GM04504 (cell line): Measurements from ENCODE around the gene C5orf63.
"Not testable (repeated sequence)": the region's sequence is repeated elsewhere in the genome, so short reads cannot be mapped to it uniquely, and the experiment has no call there.

ENCODE experiments used
- DNase-seq: peaks from one replicate; pipeline ENCODE4 v3.0.0-alpha.2; 2012; ENCODE audit warnings: low read depth

Gene C5orf63

GRCh38 chr5:127074466-127074865 lies 1.2 kb upstream of the C5orf63 start:
- DNase-seq, result no peak

- no peak for DNase-seq
Measured at GRCh38 chr5:127070243-127070642, 3.1 kb downstream of the C5orf63 start.

GRCh38 chr5:127068493-127069214 lies 4.6 kb downstream of the C5orf63 start:
- no peak for DNase-seq

GRCh38 chr5:127066721-127067120 lies 6.6 kb downstream of the C5orf63 start:
- DNase-seq, result no peak

GRCh38 chr5:127064253-127064840 lies 9.0 kb downstream of the C5orf63 start:
- no peak for DNase-seq

GRCh38 chr5:127063257-127063913 lies 9.9 kb downstream of the C5orf63 start:
- no peak for DNase-seq

GRCh38 chr5:127061956-127062355 lies 11.3 kb downstream of the C5orf63 start:
- DNase-seq, result no peak

- no peak for DNase-seq
Measured at GRCh38 chr5:127061537-127061936, 11.8 kb downstream of the C5orf63 start.

- DNase-seq, result no peak
Measured at GRCh38 chr5:127060470-127060985, 12.8 kb downstream of the C5orf63 start.

- no peak for DNase-seq
Measured at GRCh38 chr5:127056896-127057295, 16.4 kb downstream of the C5orf63 start.

GRCh38 chr5:127055880-127056653 lies 17.2 kb downstream of the C5orf63 start:
- no peak for DNase-seq

- DNase-seq, result not testable (repeated sequence)
Measured at GRCh38 chr5:127053551-127053950, 19.8 kb downstream of the C5orf63 start.

- no peak for DNase-seq
Measured at GRCh38 chr5:127053049-127053448, 20.3 kb downstream of the C5orf63 start.

- no peak for DNase-seq
Measured at GRCh38 chr5:127051591-127051990, 21.7 kb downstream of the C5orf63 start.

GRCh38 chr5:127046343-127047072 lies 26.8 kb downstream of the C5orf63 start:
- no peak for DNase-seq

GRCh38 chr5:127042593-127042992 lies 30.7 kb downstream of the C5orf63 start:
- DNase-seq, result no peak

- no peak for DNase-seq
Measured at GRCh38 chr5:127041571-127041970, 31.7 kb downstream of the C5orf63 start.

GRCh38 chr5:127040796-127041520 lies 32.3 kb downstream of the C5orf63 start:
- DNase-seq, result no peak

GRCh38 chr5:127038550-127038949 lies 34.8 kb downstream of the C5orf63 start:
- DNase-seq, result no peak

- DNase-seq, result no peak
Measured at GRCh38 chr5:127031863-127032232, 41.5 kb downstream of the C5orf63 start.
